DOHH2 (cell line): ENCODE measurements around the gene PPID.
A peak's percentile ranks its signal among the peaks of the same experiment; 100 is the strongest.

Source experiments
- H3F3A ChIP-seq: fragments of 200-600 bp; sonication (generic), shearing (Covaris generic); 2 replicates; pipeline ENCODE4 v1.6.0; 2016; ENCODE audit warnings: antibody characterized with exemption, mild to moderate bottlenecking; ENCODE audit not compliant: control insufficient read depth, insufficient read depth
- H3K27ac ChIP-seq: fragments of 200-600 bp; sonication (generic); 2 replicates; pipeline ENCODE4 v1.5.1; 2014; ENCODE audit warnings: low read depth, mild to moderate bottlenecking, low read length, moderate library complexity
- H3K27me3 ChIP-seq: fragments of 200-600 bp; sonication (generic); 2 replicates; pipeline ENCODE4 v1.6.1; 2014; ENCODE audit warnings: mild to moderate bottlenecking, low read length, mixed read lengths; ENCODE audit not compliant: control insufficient read depth
- H3K36me3 ChIP-seq: fragments of 200-600 bp; sonication (generic); 2 replicates; pipeline ENCODE4 v1.6.1; 2014; ENCODE audit warnings: mild to moderate bottlenecking, low read length, moderate library complexity, mixed read lengths; ENCODE audit not compliant: control insufficient read depth
- H3K4me1 ChIP-seq: fragments of 200-600 bp; sonication (generic); 2 replicates; pipeline ENCODE4 v1.6.1; 2014; ENCODE audit warnings: mild to moderate bottlenecking, low read length, mixed read lengths; ENCODE audit not compliant: control insufficient read depth
- H3K4me2 ChIP-seq: fragments of 200-600 bp; sonication (generic); 2 replicates; pipeline ENCODE4 v1.6.0; 2014; ENCODE audit warnings: mild to moderate bottlenecking, low read length, moderate library complexity
- H3K4me3 ChIP-seq: fragments of 200-600 bp; sonication (generic); 2 replicates; pipeline ENCODE4 v1.5.1; 2014; ENCODE audit warnings: mild to moderate bottlenecking, low read length, mixed read lengths
- H3K79me2 ChIP-seq: fragments of 200-600 bp; sonication (generic); 2 replicates; pipeline ENCODE4 v1.6.1; 2014; ENCODE audit warnings: mild to moderate bottlenecking, low read length, mixed read lengths; ENCODE audit not compliant: control insufficient read depth
- H3K9me2 ChIP-seq: fragments of 200-600 bp; sonication (generic); replicated peaks from 2 replicates; pipeline ENCODE4 v1.6.1; 2014; ENCODE audit warnings: mild to moderate bottlenecking, low read length, mixed read lengths; ENCODE audit not compliant: control insufficient read depth
- H3K9me3 ChIP-seq: fragments of 200-600 bp; sonication (generic); 2 replicates; pipeline ENCODE4 v1.6.1; 2014; ENCODE audit warnings: antibody characterized with exemption, low read length, mixed read lengths; ENCODE audit not compliant: control insufficient read depth, insufficient read depth
- H4K20me1 ChIP-seq: fragments of 200-600 bp; sonication (generic); 2 replicates; pipeline ENCODE4 v1.6.0; 2014; ENCODE audit warnings: low read depth, mild to moderate bottlenecking, antibody characterized with exemption, low read length, moderate library complexity; ENCODE audit not compliant: control insufficient read depth, insufficient read depth
- EZH2phosphoT487 ChIP-seq: fragments of 200-600 bp; sonication (generic); IDR thresholded peaks from 2 replicates; pipeline ENCODE4 v1.6.1; 2017; ENCODE audit warnings: borderline replicate concordance, mild to moderate bottlenecking, antibody characterized with exemption, low read length, moderate library complexity, mixed read lengths
- TF ChIP-seq, protein P1 (sequence below): fragments of 200-600 bp; sonication (generic); IDR thresholded peaks from one replicate; pipeline ENCODE4 v1.5.1; 2014; ENCODE audit warnings: antibody characterized with exemption, mild to moderate bottlenecking, low read depth, low read length; ENCODE audit not compliant: poor library complexity, severe bottlenecking

The PPID gene

GRCh38 chr4:158769175-158769921 is 46.2 kb upstream of the PPID start:
- Histone ChIP-seq H3K4me3 (peak overlapping the region; percentile 89), H3K4me2 (peak overlapping the region; percentile 94), H3K27ac (no peak overlapping the region), H3F3A (peaks cover 11% of the 10 kb centered on the region), H4K20me1 (no peaks in the 10 kb centered on the region), H3K36me3 (no peaks in the 10 kb centered on the region), H3K9me2 (no peaks in the 10 kb centered on the region), H3K79me2 (no peaks in the 10 kb centered on the region), H3K27me3 (peaks cover 19% of the 10 kb centered on the region), H3K9me3 (no peaks in the 10 kb centered on the region), H3K4me1 (peaks cover 26% of the 10 kb centered on the region)
- TF ChIP-seq, protein P1, sequence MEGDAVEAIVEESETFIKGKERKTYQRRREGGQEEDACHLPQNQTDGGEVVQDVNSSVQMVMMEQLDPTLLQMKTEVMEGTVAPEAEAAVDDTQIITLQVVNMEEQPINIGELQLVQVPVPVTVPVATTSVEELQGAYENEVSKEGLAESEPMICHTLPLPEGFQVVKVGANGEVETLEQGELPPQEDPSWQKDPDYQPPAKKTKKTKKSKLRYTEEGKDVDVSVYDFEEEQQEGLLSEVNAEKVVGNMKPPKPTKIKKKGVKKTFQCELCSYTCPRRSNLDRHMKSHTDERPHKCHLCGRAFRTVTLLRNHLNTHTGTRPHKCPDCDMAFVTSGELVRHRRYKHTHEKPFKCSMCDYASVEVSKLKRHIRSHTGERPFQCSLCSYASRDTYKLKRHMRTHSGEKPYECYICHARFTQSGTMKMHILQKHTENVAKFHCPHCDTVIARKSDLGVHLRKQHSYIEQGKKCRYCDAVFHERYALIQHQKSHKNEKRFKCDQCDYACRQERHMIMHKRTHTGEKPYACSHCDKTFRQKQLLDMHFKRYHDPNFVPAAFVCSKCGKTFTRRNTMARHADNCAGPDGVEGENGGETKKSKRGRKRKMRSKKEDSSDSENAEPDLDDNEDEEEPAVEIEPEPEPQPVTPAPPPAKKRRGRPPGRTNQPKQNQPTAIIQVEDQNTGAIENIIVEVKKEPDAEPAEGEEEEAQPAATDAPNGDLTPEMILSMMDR: no peak
- TF ChIP-seq EZH2phosphoT487: no peak

GRCh38 chr4:158768555-158769174 is 45.5 kb upstream of the PPID start, which contains the start of gene FNIP2:
FNIP2 (plus strand) TSS chr4:158769026; CDS start chr4:158769213, 187 bp downstream.
- Histone ChIP-seq H3K79me2 (no peaks in the 10 kb centered on the region), H3F3A (peaks cover 11% of the 10 kb centered on the region), H3K4me1 (peaks cover 26% of the 10 kb centered on the region), H4K20me1 (no peaks in the 10 kb centered on the region), H3K4me3 (peak within 1 kb of the TSS; percentile 89), H3K4me2 (peak within 1 kb of the TSS; percentile 94), H3K27ac (no peak within 1 kb of the TSS), H3K9me3 (no peaks in the 10 kb centered on the region), H3K9me2 (no peaks in the 10 kb centered on the region), H3K36me3 (no peaks in the 10 kb centered on the region), H3K27me3 (peaks cover 19% of the 10 kb centered on the region)
- TF ChIP-seq, protein P1: no peak

GRCh38 chr4:158767451-158767850 is 44.3 kb upstream of the PPID start:
- peaks cover 11% of the 10 kb centered on the region for H3F3A ChIP-seq
- H3K4me1 ChIP-seq: peaks cover 26% of the 10 kb centered on the region
- TF ChIP-seq, protein P1: no peak
- no peak for TF ChIP-seq EZH2phosphoT487
- H3K27ac ChIP-seq: no peak overlapping the region
- no peak overlapping the region for H3K4me2 ChIP-seq
- H3K79me2 ChIP-seq: no peaks in the 10 kb centered on the region
- peaks cover 19% of the 10 kb centered on the region for H3K27me3 ChIP-seq
- H3K9me2 ChIP-seq: no peaks in the 10 kb centered on the region
- no peak overlapping the region for H3K4me3 ChIP-seq
- no peaks in the 10 kb centered on the region for H3K9me3 ChIP-seq
- no peaks in the 10 kb centered on the region for H3K36me3 ChIP-seq
- H4K20me1 ChIP-seq: no peaks in the 10 kb centered on the region
